Urothelium cell line (cell line): Measurements from ENCODE around the gene CEP295NL.
"Not testable (repeated sequence)": the region's sequence is repeated elsewhere in the genome, so short reads cannot be mapped to it uniquely, and the experiment has no call there.

Experiments used
- DNase-seq: peaks from one replicate; pipeline ENCODE4 v3.0.0; 2011; ENCODE audit warnings: low spot score, mixed read lengths
- FAIRE-seq: peaks from 2 replicates; lab custom pipeline; 2011; peaks lifted over from hg19 to GRCh38; lab: Jason Lieb, UNC

CEP295NL gene

GRCh38 chr17:78891406-78892061 lies 11.5 kb downstream of the CEP295NL start:
- FAIRE-seq (no peak), DNase-seq (no peak)

GRCh38 chr17:78890498-78890897 lies 12.5 kb downstream of the CEP295NL start:
- DNase-seq (no peak), FAIRE-seq (no peak)

- DNase-seq, FAIRE-seq: not testable (repeated sequence)
These were observed 12.9 kb downstream of the CEP295NL start for GRCh38 chr17:78890096-78890495.

GRCh38 chr17:78889531-78889930 lies 13.5 kb downstream of the CEP295NL start:
- no peak for DNase-seq
- FAIRE-seq: no peak

- FAIRE-seq: no peak
- no peak for DNase-seq
These were observed 14.0 kb downstream of the CEP295NL start for GRCh38 chr17:78888941-78889518.

- FAIRE-seq: no peak
These were observed 16.0 kb downstream of the CEP295NL start for GRCh38 chr17:78886954-78887353.

GRCh38 chr17:78885956-78886355 lies 17.0 kb downstream of the CEP295NL start:
- FAIRE-seq (peak; percentile 90), DNase-seq (no peak)

More at GRCh38 chr17:78886954-78887353, 16.0 kb downstream of the CEP295NL start:
- DNase-seq: no peak

GRCh38 chr17:78884876-78885667 lies 17.9 kb downstream of the CEP295NL start:
- no peak for DNase-seq
- FAIRE-seq: peak; percentile 77

- DNase-seq (peak; percentile 45), FAIRE-seq (no peak)
These were observed 18.7 kb downstream of the CEP295NL start for GRCh38 chr17:78884148-78884825.

GRCh38 chr17:78883533-78884131 lies 19.4 kb downstream of the CEP295NL start:
- FAIRE-seq: peak; percentile 97
- peak; percentile 97 for DNase-seq

GRCh38 chr17:78883089-78883532 lies 19.9 kb downstream of the CEP295NL start:
- FAIRE-seq (peak; percentile 30), DNase-seq (no peak)

- DNase-seq (no peak), FAIRE-seq (peak; percentile 97)
These were observed 20.4 kb downstream of the CEP295NL start for GRCh38 chr17:78882540-78883088.

GRCh38 chr17:78879635-78880186 lies 23.3 kb downstream of the CEP295NL start:
- FAIRE-seq (peak; percentile 93), DNase-seq (peak; percentile 89)

GRCh38 chr17:78878871-78879527 lies 24.0 kb downstream of the CEP295NL start:
- DNase-seq (no peak), FAIRE-seq (peak; percentile 96)

GRCh38 chr17:78878261-78878660 lies 24.7 kb downstream of the CEP295NL start:
- FAIRE-seq: peak; percentile 84
- no peak for DNase-seq

GRCh38 chr17:78876954-78877517 lies 26.0 kb downstream of the CEP295NL start:
- FAIRE-seq, DNase-seq: not testable (repeated sequence)

GRCh38 chr17:78876094-78876597 lies 26.9 kb downstream of the CEP295NL start:
- FAIRE-seq (no peak), DNase-seq (no peak)

GRCh38 chr17:78875363-78876093 lies 27.5 kb downstream of the CEP295NL start:
- FAIRE-seq: peak; percentile 87
- peak; percentile 60 for DNase-seq
